ENCODE data around the gene CNIH1. TPM values are rescaled to one million over a fixed set of nuclear protein-coding genes. Genes with fewer than 3 reads are reported as not detected.

Gene CNIH1
- total RNA-seq, 1 donor from 2014 or later: 101 TPM

- no peak for DNase-seq
- peaks cover 38% of the 10 kb centered on the region for H3K4me1 ChIP-seq
These were observed 42.0 kb upstream of the CNIH1 start for GRCh38 chr14:54483073-54483745.

GRCh38 chr14:54481695-54482094 lies 40.5 kb upstream of the CNIH1 start:
- no peak overlapping the region for H3K4me3 ChIP-seq
- no peak for TF ChIP-seq CTCF (IDR thresholded peaks at IDR 0.05)

More at GRCh38 chr14:54483073-54483745, 42.0 kb upstream of the CNIH1 start:
- ATAC-seq: no peak
- H3K9me3 ChIP-seq: no peaks in the 10 kb centered on the region
- H3K27ac ChIP-seq: no peak overlapping the region
- no peaks in the 10 kb centered on the region for H3K27me3 ChIP-seq (ENCODE audit: low read depth)
- intact Hi-C loops (cut with DNase I): no loop called here
- peaks cover 33% of the 10 kb centered on the region for H3K36me3 ChIP-seq
- H3K4me3 ChIP-seq: no peak overlapping the region
- no peak for TF ChIP-seq CTCF (IDR thresholded peaks at IDR 0.05)

GRCh38 chr14:54480830-54481562 lies 39.8 kb upstream of the CNIH1 start:
- no peak for ATAC-seq
- H3K27ac ChIP-seq: no peak overlapping the region
- DNase-seq: no peak
- peaks cover 33% of the 10 kb centered on the region for H3K36me3 ChIP-seq
- H3K9me3 ChIP-seq: no peaks in the 10 kb centered on the region
- no peak for TF ChIP-seq CTCF (IDR thresholded peaks at IDR 0.05)
- peaks cover 18% of the 10 kb centered on the region for H3K4me1 ChIP-seq
- H3K27me3 ChIP-seq (ENCODE audit: low read depth): no peaks in the 10 kb centered on the region
- H3K4me3 ChIP-seq: no peak overlapping the region
- intact Hi-C loops (cut with DNase I): no loop called here

More at GRCh38 chr14:54481695-54482094, 40.5 kb upstream of the CNIH1 start:
- Histone ChIP-seq H3K9me3 (no peaks in the 10 kb centered on the region), H3K27ac (no peak overlapping the region), H3K36me3 (peaks cover 33% of the 10 kb centered on the region), H3K27me3 (ENCODE audit: low read depth) (no peaks in the 10 kb centered on the region), H3K4me1 (peaks cover 25% of the 10 kb centered on the region)
- DNase-seq (no peak), ATAC-seq (no peak)
- intact Hi-C loops (cut with DNase I): no loop called here

GRCh38 chr14:54478636-54479215 lies 37.6 kb upstream of the CNIH1 start:
- ATAC-seq: peak; percentile 35 to 73
- Histone ChIP-seq H3K4me1 (no peaks in the 10 kb centered on the region), H3K27me3 (ENCODE audit: low read depth) (no peaks in the 10 kb centered on the region), H3K4me3 (no peak overlapping the region), H3K9me3 (no peaks in the 10 kb centered on the region), H3K36me3 (peaks cover 33% of the 10 kb centered on the region), H3K27ac (no peak overlapping the region)
- no peak for TF ChIP-seq CTCF (IDR thresholded peaks at IDR 0.05)
- no peak for DNase-seq
- intact Hi-C loops (cut with DNase I): no loop called here

GRCh38 chr14:54475911-54476310 lies 34.7 kb upstream of the CNIH1 start:
- no peaks in the 10 kb centered on the region for H3K4me1 ChIP-seq

More at GRCh38 chr14:54475911-54476310, 34.7 kb upstream of the CNIH1 start:
- Histone ChIP-seq H3K9me3 (no peaks in the 10 kb centered on the region), H3K27me3 (ENCODE audit: low read depth) (no peaks in the 10 kb centered on the region), H3K36me3 (peaks cover 14% of the 10 kb centered on the region), H3K27ac (no peak overlapping the region), H3K4me3 (no peak overlapping the region)
- no peak for DNase-seq
- TF ChIP-seq CTCF (IDR thresholded peaks at IDR 0.05): no peak
- intact Hi-C loops (cut with DNase I): no loop called here
- ATAC-seq: no peak

Measured in lower lobe of right lung (tissue), 2 donors.